HG03442 (cell line): ENCODE results near the gene TMEM80.
"Not testable (repeated sequence)": the region's sequence is repeated elsewhere in the genome, so short reads cannot be mapped to it uniquely, and the experiment has no call there.

Experiments
- ATAC-seq: cut with Tn5 transposase; IDR thresholded peaks from one replicate; pipeline ENCODE4 v1.9.1; 2021; ENCODE audit warnings: mild to moderate bottlenecking, moderate library complexity; ENCODE audit not compliant: unreplicated experiment

The TMEM80 gene

DNA sequence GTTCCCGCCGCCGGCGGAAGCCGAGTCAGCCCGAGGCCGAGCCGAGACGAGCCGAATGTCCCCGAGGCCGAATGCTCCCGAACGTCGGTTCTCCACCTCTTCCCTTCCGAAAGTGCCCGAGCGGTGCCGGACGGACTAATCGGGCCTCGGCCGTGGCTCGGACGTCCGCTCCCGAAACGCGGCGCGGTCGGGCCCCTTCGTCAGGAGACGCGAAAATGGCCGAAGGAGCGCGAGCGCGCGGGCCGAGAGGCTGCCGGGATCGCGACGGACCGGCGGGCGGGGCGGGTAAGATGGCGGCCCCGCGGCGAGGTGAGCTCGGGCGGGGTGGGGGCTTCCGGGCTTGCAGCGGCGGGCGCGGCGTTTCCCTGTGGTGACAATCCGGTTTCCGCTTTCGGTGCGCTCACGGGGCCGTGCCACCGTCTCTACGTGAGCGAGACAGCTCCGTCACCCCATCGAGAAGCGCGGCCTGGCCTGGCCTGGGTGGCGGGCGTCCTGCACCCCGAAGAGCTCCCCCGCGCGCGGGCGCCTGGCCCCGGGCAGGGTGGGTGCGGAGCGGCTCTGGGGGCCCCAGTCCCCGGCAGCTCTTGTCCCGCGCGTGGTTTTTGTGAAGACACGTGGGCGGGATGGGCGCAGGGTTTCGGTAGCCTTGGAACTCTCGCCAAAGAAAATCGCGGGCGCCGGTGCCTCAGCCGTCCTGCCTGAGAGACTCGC lies at the start of gene TMEM80:
TMEM80 (plus strand) TSS at position 279 of the 711 bp plus-strand sequence; CDS start at position 291, 12 bp downstream.
- peak; percentile 64 for ATAC-seq

- no peak for ATAC-seq
Measured at GRCh38 chr11:646214-646613, 49.4 kb upstream of the TMEM80 start.

GRCh38 chr11:647672-648158 lies 47.9 kb upstream of the TMEM80 start:
- ATAC-seq, result not testable (repeated sequence)

DNA sequence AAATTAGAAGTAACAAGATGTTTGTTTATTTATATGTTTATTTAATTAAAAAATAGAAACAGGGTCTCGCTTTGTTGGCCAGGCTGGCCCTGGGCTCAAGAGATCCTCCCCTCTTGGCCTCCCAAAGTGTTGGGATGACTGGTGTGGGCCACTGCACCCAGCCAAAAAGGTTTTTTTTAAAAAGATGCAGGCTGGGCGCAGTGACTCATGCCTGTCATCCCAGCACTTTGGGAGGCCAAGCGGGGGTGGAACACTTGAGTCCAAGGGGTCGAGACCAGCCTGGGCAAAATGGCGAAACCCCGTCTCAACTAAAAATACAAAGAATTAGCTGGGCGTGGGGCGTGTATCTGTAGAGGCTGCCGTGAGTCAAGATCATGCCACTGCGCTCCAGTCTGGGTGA lies 45.1 kb upstream of the TMEM80 start:
- no peak for ATAC-seq

GRCh38 chr11:653136-653535 lies 42.5 kb upstream of the TMEM80 start:
- not testable (repeated sequence) for ATAC-seq

- ATAC-seq, result no peak
Measured at GRCh38 chr11:653837-654236, 41.8 kb upstream of the TMEM80 start.

- not testable (repeated sequence) for ATAC-seq
Measured at GRCh38 chr11:654444-654843, 41.2 kb upstream of the TMEM80 start.

GRCh38 chr11:655036-655726 lies 40.4 kb upstream of the TMEM80 start:
- no peak for ATAC-seq

DNA sequence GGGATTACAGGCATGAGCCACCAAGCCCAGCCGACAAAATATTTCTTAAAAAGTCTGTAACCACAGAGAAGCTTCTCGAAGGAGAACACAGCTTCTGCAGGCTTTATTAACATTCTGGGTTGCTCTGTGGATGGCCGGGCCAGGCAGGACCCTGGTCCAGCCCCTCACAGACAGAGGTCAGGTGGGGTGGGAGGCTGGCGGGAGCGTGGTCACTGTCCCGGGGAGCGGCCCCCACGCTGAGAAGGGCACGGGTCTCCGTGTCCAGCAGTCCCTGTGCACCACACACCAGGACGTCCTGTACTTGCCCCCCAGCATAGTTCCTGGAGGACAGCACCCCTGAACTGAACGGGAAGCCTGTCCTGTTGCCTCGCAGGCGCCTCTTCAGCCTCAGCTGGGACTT lies 39.2 kb upstream of the TMEM80 start:
- no peak for ATAC-seq

DNA sequence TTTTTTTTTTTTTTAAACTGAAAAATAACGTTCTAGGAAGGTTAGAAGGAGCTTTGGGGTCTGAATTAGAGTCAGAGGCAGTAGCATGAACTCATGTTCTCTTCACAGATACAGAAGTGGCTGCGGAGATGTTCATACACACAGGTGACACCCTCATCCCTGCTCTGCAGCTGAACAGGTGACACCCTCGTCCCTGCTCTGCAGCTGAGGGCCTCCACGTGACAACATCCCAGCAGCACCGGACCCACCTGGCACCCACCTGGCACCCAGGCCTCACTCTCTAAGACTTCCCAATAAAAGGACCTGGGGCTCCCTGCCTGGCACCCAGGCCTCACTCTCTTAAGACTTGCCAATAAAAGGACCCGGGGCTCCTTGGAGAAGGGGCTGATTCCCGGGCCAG lies 38.8 kb upstream of the TMEM80 start:
- no peak for ATAC-seq

- ATAC-seq, result no peak
Measured at GRCh38 chr11:657691-658126, 37.9 kb upstream of the TMEM80 start.

DNA sequence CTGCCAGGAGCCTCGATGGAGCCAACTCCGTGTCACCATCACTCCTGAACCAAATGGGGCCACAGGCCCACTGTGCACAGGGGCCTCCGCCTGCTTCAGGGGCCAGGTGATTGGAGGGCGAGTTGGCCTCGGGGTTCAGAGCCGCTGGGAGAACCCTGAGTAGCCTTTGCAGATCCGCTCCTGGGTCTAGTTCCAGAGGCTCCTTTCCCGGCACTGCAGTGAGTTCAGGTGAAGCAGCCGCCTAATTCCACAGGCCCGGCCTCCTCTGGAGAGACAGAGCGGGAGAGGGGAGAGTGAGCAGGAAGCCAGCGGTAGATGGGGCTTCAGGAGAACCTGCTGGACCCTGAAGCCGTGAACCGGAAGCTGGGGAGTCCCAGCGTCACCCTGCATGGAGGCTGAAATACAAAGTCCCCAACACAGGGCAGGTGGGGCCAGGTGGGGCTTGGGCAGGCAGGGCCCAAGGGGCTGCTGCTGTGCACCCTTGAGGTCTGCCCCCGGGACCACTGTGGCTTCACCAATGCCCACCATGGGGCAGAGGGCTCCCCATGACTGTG lies 36.0 kb upstream of the TMEM80 start:
- ATAC-seq, result no peak

DNA sequence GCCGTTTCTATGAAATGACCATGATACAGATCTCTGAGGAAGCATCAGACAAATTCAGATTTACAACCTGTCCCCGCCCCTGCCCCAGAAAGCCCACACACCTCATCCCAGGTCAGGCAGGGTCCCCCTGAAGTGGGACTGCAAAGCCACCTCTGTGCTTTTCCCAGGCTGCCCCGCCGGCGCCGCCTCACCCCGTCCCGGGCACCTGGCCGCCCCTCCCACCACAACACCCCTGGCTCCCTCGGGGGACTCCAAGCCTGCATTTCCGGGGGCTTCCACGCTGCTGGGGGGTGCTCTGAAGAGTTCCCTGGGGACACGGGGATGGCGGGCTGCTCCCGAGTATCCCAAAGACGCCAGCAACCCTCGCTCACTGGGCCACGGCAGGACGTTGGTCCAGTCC lies 35.3 kb upstream of the TMEM80 start:
- no peak for ATAC-seq

DNA sequence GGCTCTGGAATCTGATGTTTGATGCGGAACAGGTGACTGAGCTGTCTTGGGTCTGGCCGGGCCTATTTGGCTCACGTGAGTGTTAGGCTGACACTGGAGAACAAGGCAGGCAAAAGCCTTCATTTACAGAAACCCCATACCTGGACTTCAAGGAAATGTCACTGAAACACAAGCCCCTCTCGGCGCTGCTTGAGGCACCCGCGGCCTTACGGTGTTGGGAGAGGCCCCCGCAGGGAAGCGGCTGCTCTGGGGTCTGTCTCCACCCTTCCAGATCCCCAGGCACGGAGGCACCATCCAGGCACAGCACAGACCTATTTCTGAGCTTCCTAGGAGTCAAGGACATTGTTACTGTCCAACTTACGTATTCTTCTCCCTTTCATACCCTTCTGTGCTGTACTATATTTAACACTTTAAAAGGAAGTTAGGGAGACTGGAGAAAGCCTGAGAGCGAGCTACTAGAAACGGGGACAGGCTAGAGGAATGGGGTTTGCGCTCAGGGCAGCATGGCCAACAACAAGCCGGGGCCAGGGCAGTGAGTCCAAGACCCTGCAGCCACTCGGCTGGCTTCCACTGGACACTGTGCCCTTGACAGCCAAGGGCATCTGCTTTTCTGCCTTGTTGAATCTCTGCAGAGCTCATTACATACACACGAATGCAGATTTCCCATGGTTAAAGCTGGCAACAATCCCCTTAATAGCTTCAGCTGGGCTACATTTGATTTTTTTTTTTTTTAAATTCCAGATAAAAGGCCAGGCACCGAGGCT lies 34.8 kb upstream of the TMEM80 start:
- ATAC-seq, result no peak

DNA sequence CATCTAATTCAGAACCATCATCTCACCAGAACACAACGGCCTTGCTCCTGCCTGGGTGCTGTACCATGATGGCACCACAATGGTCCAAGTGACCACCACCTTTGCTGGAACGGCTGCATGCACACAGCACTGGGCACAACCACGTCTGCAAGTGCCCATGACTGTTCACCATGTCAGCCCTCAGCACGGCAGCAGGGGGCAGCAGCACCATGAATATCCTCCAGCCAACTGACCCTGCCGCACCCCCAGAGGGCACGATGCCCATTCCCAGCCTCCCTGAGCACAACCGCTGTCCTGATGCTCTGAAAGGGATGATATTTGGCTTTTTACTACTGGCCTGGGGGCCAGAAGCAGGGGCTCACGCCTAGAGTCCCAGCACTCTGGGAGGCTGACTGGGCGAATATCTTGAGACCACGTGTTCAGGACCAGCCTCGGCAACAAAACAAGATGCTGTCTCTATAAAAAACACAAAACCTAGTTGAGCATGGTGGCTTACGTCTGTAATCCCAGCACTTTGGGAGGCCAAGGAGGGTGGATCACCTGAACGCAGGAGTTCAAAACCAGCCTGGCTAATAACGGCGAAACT lies 32.8 kb upstream of the TMEM80 start:
- no peak for ATAC-seq

DNA sequence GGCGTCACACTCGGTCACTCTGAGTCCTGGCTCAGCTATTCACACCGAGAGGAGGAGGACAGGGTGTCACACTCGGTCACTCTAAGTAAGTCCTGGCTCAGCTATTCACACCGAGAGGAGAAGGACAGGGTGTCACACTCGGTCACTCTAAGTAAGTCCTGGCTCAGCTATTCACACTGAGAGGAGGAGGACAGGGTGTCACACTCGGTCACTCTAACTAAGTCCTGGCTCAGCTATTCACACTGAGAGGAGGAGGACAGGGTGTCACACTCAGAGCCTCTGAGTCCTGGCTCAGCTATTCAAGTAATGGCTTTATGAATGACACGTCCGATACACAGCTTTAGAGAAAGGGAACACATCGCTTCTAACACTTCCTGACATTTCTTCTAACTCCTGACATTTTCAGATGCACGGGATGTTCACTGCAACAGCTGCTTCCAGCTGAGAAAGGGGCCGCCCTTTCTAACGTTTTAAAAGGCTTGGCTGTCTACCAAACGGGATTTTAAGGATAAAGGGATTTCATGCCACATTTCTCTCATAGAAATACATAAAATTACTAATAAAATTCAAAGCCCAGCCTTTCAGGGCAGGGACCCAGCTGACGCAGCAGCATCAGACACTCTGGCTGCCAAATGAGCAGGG lies 30.4 kb upstream of the TMEM80 start:
- no peak for ATAC-seq

DNA sequence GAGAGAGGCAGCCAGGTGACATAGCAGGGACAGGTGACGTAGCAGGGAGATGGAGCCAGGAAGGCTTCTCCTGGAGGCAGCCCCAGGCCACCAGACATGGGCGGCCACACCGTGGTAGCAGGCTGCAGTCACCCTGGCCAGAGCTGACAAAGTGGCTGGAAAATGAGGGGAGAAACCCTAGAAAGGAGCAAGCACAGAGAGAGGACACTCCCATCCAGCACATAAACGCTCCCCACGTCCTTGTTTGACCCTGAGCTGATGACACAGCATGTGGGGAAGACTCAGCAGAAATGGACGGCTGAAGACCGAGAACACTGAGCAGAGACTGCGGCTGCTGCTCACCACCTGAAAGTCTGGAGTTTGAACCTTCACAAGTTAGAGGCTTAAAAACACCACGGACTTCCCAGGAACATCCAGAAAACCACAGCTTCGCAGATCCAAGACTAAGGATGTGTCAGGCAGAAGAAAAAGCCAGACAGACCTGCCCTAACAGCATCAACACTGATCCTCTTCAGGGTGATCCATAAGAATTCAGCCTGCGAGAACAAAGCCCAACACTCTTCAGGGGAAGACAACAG lies 29.8 kb upstream of the TMEM80 start:
- ATAC-seq, result no peak

GRCh38 chr11:673866-674265 lies 21.8 kb upstream of the TMEM80 start:
- no peak for ATAC-seq

- ATAC-seq, result no peak
Measured at GRCh38 chr11:674406-674805, 21.2 kb upstream of the TMEM80 start.

- ATAC-seq, result no peak
Measured at GRCh38 chr11:678297-678696, 17.3 kb upstream of the TMEM80 start.
